ENCODE data around the gene UBE2E3.

- no peak for TF ChIP-seq CTCF (conservative IDR thresholded peaks at IDR 0.05)
- no peak for TF ChIP-seq ZFX (IDR thresholded peaks at IDR 0.05)
These were observed 24.9 kb downstream of the UBE2E3 start for GRCh38 chr2:181005326-181005655.

All from C4-2B (cell line).